ENCODE data around the gene ACTA2. TPM values are rescaled to one million over a fixed set of nuclear protein-coding genes. Genes with fewer than 3 reads are reported as not detected.

The ACTA2 gene
- total RNA-seq, 4 donors from 2014 or later = 6,391 to 8,723 (median 8,539) TPM

DNA sequence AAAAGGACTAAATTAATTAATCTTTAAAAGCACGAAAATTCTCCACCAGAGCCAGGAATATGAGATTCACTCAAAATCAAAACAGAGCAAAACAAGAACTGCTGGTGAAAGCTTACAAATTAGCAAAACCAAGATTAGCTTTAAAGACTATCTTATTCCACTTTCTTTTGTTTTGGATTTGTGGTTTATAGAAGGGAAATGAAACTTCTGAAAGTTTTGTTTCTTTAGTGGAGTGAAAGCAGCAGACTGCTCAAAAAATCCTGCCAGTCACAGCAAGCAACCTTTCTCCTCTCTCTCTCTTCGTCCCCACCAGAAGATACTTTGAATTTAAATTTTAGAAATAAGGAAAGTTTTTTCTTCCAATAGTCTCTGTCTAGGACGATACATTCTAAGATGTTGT is 7.8 kb downstream of the ACTA2 start:
- DNase-seq (ENCODE audit: extremely low spot score) = no peak
- H3K27ac ChIP-seq (replicated peaks in 1 of 4) = peak overlapping the region; percentile 76 to 96 (median 92)
- TF ChIP-seq, protein P1, sequence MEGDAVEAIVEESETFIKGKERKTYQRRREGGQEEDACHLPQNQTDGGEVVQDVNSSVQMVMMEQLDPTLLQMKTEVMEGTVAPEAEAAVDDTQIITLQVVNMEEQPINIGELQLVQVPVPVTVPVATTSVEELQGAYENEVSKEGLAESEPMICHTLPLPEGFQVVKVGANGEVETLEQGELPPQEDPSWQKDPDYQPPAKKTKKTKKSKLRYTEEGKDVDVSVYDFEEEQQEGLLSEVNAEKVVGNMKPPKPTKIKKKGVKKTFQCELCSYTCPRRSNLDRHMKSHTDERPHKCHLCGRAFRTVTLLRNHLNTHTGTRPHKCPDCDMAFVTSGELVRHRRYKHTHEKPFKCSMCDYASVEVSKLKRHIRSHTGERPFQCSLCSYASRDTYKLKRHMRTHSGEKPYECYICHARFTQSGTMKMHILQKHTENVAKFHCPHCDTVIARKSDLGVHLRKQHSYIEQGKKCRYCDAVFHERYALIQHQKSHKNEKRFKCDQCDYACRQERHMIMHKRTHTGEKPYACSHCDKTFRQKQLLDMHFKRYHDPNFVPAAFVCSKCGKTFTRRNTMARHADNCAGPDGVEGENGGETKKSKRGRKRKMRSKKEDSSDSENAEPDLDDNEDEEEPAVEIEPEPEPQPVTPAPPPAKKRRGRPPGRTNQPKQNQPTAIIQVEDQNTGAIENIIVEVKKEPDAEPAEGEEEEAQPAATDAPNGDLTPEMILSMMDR (IDR thresholded peaks at IDR 0.05) = no peak
- TF ChIP-seq EP300 (IDR thresholded peaks at IDR 0.05) (no peak), POLR2AphosphoS5 (IDR thresholded peaks at IDR 0.05) (no peak), POLR2A (IDR thresholded peaks at IDR 0.05; ENCODE audit: low read depth) (no peak)
- H3K4me1 ChIP-seq = peaks cover 0 to 83% (median 81%) of the 10 kb centered on the region in 4 donors
- H3K36me3 ChIP-seq = peaks cover 29 to 91% (median 64%) of the 10 kb centered on the region in 4 donors
- 36% methylated on average over 3 of the region's 3 CpGs for WGBS
- H3K9me3 ChIP-seq = no peaks in the 10 kb centered on the region
- peak overlapping the region in 2 of 4 donors; percentile 3 to 15 for H3K4me3 ChIP-seq
- no peaks in the 10 kb centered on the region for H3K27me3 ChIP-seq
- intact Hi-C loops (cut with DNase I) = no loop called here

DNA sequence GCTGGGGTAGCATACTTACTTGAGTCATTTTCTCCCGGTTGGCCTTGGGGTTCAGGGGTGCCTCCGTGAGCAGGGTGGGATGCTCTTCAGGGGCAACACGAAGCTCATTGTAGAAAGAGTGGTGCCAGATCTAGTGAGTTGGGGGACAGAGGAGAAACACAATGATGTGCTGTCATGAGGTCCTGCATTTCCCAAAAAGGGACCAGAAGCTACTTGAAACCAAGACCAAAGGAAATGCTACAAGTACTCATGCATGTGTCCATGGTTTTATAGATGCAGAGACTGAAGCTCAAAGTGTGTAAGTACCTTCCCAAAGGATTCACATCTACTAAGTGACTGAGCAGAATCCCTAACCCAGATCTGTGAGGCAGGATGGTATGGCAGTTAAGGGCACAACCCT is 8.8 kb downstream of the ACTA2 start:
- no peaks in the 10 kb centered on the region for H3K27me3 ChIP-seq
- TF ChIP-seq POLR2AphosphoS5 (IDR thresholded peaks at IDR 0.05) = peak in 1 of 2 donors; percentile 80
- TF ChIP-seq, protein P1 (IDR thresholded peaks at IDR 0.05) = no peak
- peaks cover 39 to 100% (median 74%) of the 10 kb centered on the region in 4 donors for H3K36me3 ChIP-seq
- no peaks in the 10 kb centered on the region for H3K9me3 ChIP-seq
- WGBS = 33% methylated on average over 3 of the region's 3 CpGs
- intact Hi-C loops (cut with DNase I) = no loop called here
- H3K4me1 ChIP-seq = peaks cover 0 to 91% (median 87%) of the 10 kb centered on the region in 4 donors
- no peak for DNase-seq (ENCODE audit: extremely low spot score)
- peak overlapping the region in 1 of 4 donors; percentile 3 for H3K4me3 ChIP-seq
- peak overlapping the region; percentile 76 to 96 (median 92) for H3K27ac ChIP-seq (replicated peaks in 1 of 4)

DNA sequence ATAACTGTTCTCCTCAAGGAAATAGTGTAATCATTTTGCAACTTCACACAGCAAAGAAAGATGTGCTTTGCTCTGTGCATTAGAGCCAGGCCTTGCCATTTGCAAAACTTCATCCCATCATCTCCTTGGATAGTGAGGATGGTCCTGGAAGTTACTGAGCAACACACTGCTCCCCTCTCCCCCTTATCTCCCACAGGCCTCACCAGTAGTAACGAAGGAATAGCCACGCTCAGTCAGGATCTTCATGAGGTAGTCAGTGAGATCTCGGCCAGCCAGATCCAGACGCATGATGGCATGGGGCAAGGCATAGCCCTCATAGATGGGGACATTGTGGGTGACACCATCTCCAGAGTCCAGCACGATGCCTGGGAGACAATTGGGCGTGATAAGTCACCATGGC is 11.5 kb downstream of the ACTA2 start:
- Histone ChIP-seq H3K9me3 (no peaks in the 10 kb centered on the region), H3K4me1 (peaks cover 0 to 92% (median 86%) of the 10 kb centered on the region in 4 donors), H3K27me3 (no peaks in the 10 kb centered on the region), H3K27ac (replicated peaks in 1 of 4) (peak overlapping the region; percentile 76 to 96 (median 92)), H3K36me3 (peaks cover 48 to 100% (median 90%) of the 10 kb centered on the region in 4 donors), H3K4me3 (no peak overlapping the region)
- WGBS = 23% methylated on average over 6 of the region's 6 CpGs
- TF ChIP-seq POLR2AphosphoS5 (IDR thresholded peaks at IDR 0.05) = peak in 1 of 2 donors; percentile 78
- TF ChIP-seq, protein P1 (IDR thresholded peaks at IDR 0.05) = no peak
- intact Hi-C loops (cut with DNase I) = no loop called here
- no peak for DNase-seq (ENCODE audit: extremely low spot score)

DNA sequence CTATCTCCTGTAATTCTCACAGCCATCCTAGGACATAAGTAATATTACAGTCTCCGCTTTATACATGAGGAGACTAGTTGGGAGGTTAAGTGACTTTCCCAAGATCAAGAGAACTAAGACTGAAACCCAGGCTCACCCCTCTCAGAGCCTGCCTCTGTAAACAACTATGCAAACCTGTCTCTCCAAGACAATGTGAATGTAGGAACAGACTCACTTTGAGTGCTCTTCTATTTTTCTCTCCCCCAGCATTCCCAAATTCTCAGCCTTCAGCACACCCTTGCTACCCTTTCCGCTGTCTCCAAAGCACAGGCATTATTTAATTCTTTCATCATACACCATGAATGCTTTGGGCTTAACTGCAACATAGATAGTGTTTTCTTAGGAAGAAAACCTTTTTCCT is 13.6 kb downstream of the ACTA2 start:
- H3K4me3 ChIP-seq = no peak overlapping the region
- H3K4me1 ChIP-seq = peaks cover 10 to 82% (median 77%) of the 10 kb centered on the region in 4 donors
- intact Hi-C loops (cut with DNase I) = no loop called here
- H3K27ac ChIP-seq (replicated peaks in 1 of 4) = peak overlapping the region; percentile 76 to 96 (median 92)
- peaks cover 48 to 95% (median 89%) of the 10 kb centered on the region in 4 donors for H3K36me3 ChIP-seq
- H3K27me3 ChIP-seq = no peaks in the 10 kb centered on the region
- WGBS = 80% methylated on average over 2 of the region's 2 CpGs
- DNase-seq (ENCODE audit: extremely low spot score) = no peak
- no peaks in the 10 kb centered on the region for H3K9me3 ChIP-seq
- TF ChIP-seq POLR2A (IDR thresholded peaks at IDR 0.05; ENCODE audit: low read depth) (no peak), POLR2AphosphoS5 (IDR thresholded peaks at IDR 0.05) (peak in 1 of 2 donors; percentile 18)

DNA sequence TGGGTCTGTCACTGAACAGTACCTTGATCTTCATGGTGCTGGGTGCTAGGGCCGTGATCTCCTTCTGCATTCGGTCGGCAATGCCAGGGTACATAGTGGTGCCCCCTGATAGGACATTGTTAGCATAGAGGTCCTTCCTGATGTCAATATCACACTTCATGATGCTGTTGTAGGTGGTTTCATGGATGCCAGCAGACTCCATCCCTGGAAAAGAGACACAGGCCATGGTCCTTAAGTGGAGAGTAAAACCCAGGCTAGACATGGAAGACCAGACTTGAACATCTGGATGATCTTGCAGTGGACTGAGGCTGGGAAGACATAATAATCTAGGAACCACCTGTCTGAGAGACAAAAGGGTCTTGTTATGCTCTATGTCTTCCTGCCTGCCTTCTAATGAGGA is 14.5 kb downstream of the ACTA2 start:
- H3K4me3 ChIP-seq = no peak overlapping the region
- no peaks in the 10 kb centered on the region for H3K27me3 ChIP-seq
- no peaks in the 10 kb centered on the region for H3K9me3 ChIP-seq
- H3K27ac ChIP-seq (replicated peaks in 1 of 4) = peak overlapping the region; percentile 76 to 96 (median 92)
- TF ChIP-seq, protein P1 (IDR thresholded peaks at IDR 0.05) = no peak
- peak; percentile 49 to 87 for TF ChIP-seq POLR2AphosphoS5 (IDR thresholded peaks at IDR 0.05)
- peaks cover 10 to 73% (median 69%) of the 10 kb centered on the region in 4 donors for H3K4me1 ChIP-seq
- WGBS = 71% methylated on average over 3 of the region's 3 CpGs
- intact Hi-C loops (cut with DNase I) = no loop called here
- no peak for DNase-seq (ENCODE audit: extremely low spot score)
- H3K36me3 ChIP-seq = peaks cover 48 to 86% (median 80%) of the 10 kb centered on the region in 4 donors

Measured in esophagus muscularis mucosa (tissue), 4 donors.